ENCODE data around the gene DMRT1.
"Not testable (repeated sequence)": the region's sequence is repeated elsewhere in the genome, so short reads cannot be mapped to it uniquely, and the experiment has no call there.

The DMRT1 gene

DNA sequence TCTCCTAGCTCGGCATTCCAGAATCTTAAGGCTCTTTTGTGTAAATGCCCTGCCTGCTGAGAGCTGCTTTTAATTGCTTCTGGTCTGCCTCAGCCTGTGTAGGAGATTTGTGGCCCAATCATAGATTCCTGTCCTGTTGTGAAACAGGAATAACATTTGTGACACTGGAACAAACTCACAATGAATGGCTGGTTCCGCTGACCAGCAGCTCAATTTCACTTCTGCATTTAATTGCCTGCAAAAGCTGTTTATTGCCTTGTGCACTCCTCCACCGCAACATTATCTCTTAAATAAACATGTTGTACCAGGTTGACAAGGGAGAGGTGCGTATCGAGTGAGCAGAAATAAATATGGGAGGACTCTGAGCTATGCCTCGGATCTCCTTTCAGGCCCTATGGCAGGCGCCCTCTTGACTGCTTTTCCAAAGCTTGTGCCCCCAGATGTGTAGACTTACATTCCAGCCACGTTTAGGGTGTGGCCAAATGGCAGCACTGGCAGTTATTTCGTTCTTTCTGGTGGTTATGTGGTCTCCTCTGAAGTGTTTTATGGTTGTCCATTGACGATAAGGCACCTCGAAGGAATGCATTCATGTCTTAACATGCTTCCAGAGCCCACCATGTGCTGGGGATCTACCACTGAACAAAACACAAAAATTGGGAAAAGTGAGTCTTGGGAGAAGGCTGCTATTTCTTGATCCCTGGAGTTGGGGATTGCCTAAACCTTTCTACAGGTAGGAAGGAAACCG is 58.1 kb downstream of the DMRT1 start:
- H3K4me3 ChIP-seq (ENCODE audit: control insufficient read depth, low read depth, low read length), result no peak overlapping the region
- DNase-seq (ENCODE audit: low read depth), result no peak
- TF ChIP-seq, protein P1, sequence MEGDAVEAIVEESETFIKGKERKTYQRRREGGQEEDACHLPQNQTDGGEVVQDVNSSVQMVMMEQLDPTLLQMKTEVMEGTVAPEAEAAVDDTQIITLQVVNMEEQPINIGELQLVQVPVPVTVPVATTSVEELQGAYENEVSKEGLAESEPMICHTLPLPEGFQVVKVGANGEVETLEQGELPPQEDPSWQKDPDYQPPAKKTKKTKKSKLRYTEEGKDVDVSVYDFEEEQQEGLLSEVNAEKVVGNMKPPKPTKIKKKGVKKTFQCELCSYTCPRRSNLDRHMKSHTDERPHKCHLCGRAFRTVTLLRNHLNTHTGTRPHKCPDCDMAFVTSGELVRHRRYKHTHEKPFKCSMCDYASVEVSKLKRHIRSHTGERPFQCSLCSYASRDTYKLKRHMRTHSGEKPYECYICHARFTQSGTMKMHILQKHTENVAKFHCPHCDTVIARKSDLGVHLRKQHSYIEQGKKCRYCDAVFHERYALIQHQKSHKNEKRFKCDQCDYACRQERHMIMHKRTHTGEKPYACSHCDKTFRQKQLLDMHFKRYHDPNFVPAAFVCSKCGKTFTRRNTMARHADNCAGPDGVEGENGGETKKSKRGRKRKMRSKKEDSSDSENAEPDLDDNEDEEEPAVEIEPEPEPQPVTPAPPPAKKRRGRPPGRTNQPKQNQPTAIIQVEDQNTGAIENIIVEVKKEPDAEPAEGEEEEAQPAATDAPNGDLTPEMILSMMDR (conservative IDR thresholded peaks at IDR 0.05; ENCODE audit: control insufficient read depth, insufficient read depth, low read depth, low read length), result no peak

- DNase-seq (ENCODE audit: low read depth), result no peak
- H3K4me3 ChIP-seq (ENCODE audit: control insufficient read depth, low read depth, low read length), result no peak overlapping the region
- TF ChIP-seq, protein P1 (conservative IDR thresholded peaks at IDR 0.05; ENCODE audit: control insufficient read depth, insufficient read depth, low read depth, low read length), result no peak
Measured at GRCh38 chr9:903886-904285, 62.4 kb downstream of the DMRT1 start.

- no peak overlapping the region for H3K4me3 ChIP-seq (ENCODE audit: control insufficient read depth, low read depth, low read length)
- no peak for DNase-seq (ENCODE audit: low read depth)
- TF ChIP-seq, protein P1 (conservative IDR thresholded peaks at IDR 0.05; ENCODE audit: control insufficient read depth, insufficient read depth, low read depth, low read length), result no peak
Measured at GRCh38 chr9:905906-906305, 64.4 kb downstream of the DMRT1 start.

DNA sequence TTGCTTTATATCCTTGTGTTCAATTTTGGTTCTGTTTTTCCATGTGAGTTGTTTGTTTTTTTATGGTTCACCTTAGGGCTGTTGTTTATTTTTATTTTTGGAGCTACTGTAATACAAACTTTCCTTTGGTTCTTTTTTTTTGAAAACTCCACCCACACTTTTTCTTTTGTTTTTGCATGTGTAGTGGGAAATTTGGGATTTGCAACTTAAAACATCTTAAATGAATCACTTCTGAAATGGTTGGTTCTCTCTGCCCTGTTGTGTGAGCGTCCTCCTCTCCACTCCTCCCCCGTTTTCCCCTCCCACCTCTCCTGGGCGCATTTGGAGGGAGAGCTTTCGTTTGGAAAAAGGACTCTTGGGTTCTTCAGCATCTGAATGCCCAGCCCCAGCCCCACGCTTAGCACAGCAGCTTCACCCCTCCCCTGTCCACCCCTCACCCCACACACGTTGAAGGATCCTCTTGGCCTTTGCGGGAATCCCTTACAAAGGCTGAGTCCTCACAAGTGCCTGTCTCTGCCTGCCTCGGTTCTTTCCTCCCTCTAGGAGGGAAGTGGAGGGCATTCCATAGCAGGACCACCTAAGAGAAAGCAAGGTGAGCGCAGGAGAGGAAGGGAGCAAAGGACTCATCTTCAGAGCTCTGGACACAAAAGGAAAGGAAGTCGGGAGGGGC is 67.2 kb downstream of the DMRT1 start:
- no peak overlapping the region for H3K4me3 ChIP-seq (ENCODE audit: control insufficient read depth, low read depth, low read length)
- TF ChIP-seq, protein P1 (conservative IDR thresholded peaks at IDR 0.05; ENCODE audit: control insufficient read depth, insufficient read depth, low read depth, low read length), result no peak
- no peak for DNase-seq (ENCODE audit: low read depth)

DNA sequence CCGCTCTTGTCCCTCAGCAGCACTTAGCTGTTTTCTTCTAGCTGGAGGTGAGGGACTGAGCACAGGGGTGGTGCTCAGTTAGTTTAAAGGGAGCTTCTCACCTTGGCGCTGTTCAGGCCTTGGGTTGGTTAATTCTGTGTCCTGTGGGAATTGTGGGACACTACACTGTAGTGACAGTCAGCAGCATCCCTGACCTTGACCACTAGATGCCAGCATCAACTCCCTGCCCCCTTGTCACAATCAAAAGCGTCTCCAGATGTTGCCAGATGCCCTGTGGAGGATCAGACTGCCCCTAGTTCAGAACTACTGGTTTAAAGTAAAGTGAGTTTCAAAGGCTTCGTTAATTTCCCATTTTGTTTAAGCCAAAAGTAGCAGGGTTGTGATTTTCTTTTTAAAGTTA is 69.5 kb downstream of the DMRT1 start:
- H3K4me3 ChIP-seq (ENCODE audit: control insufficient read depth, low read depth, low read length), result no peak overlapping the region
- TF ChIP-seq, protein P1 (conservative IDR thresholded peaks at IDR 0.05; ENCODE audit: control insufficient read depth, insufficient read depth, low read depth, low read length), result no peak
- DNase-seq (ENCODE audit: low read depth), result no peak

DNA sequence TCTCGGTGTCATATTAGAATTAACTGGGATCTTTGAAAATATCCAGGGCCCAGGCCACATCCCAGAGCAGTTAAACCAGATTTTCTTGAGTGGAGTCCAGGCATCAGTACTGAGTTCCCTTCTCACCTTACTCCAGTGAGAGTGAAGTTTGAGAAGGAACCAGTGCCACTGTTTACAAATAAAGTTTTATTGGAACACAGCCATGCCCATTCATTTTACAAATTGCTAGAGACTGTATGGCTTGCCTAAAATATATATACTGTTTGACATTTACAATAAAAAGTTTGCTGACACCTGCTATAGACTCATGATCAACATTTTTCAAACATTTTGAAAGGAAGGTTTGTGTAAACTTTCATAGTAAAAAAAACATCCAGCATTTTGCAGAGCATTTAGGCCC is 71.3 kb downstream of the DMRT1 start:
- no peak overlapping the region for H3K4me3 ChIP-seq (ENCODE audit: control insufficient read depth, low read depth, low read length)
- DNase-seq (ENCODE audit: low read depth), result no peak
- TF ChIP-seq, protein P1 (conservative IDR thresholded peaks at IDR 0.05; ENCODE audit: control insufficient read depth, insufficient read depth, low read depth, low read length), result no peak

- H3K4me3 ChIP-seq (ENCODE audit: control insufficient read depth, low read depth, low read length); DNase-seq (ENCODE audit: low read depth): not testable (repeated sequence)
Measured at GRCh38 chr9:913526-913925, 72.0 kb downstream of the DMRT1 start.

All from fibroblast of mammary gland (primary cell).